HG03432 (cell line): Measurements from ENCODE around the gene B4GAT1.
"Not testable (repeated sequence)": the region's sequence is repeated elsewhere in the genome, so short reads cannot be mapped to it uniquely, and the experiment has no call there.

Experiments
- ATAC-seq: cut with Tn5 transposase; IDR thresholded peaks from one replicate; pipeline ENCODE4 v1.9.1; 2021; ENCODE audit warnings: mild to moderate bottlenecking, moderate library complexity; ENCODE audit not compliant: unreplicated experiment

Gene B4GAT1

GRCh38 chr11:66326261-66327111 is 20.9 kb downstream of the B4GAT1 start:
- ATAC-seq: no peak

- no peak for ATAC-seq
Measured at GRCh38 chr11:66325263-66325671, 22.2 kb downstream of the B4GAT1 start.

- no peak for ATAC-seq
Measured at GRCh38 chr11:66324664-66325063, 22.8 kb downstream of the B4GAT1 start.

- ATAC-seq: no peak
Measured at GRCh38 chr11:66323684-66324083, 23.7 kb downstream of the B4GAT1 start.

GRCh38 chr11:66322732-66323427 is 24.5 kb downstream of the B4GAT1 start:
- no peak for ATAC-seq

GRCh38 chr11:66321606-66322005 is 25.8 kb downstream of the B4GAT1 start:
- no peak for ATAC-seq

GRCh38 chr11:66320748-66321147 is 26.7 kb downstream of the B4GAT1 start:
- ATAC-seq: not testable (repeated sequence)

GRCh38 chr11:66320289-66320688 is 27.1 kb downstream of the B4GAT1 start:
- not testable (repeated sequence) for ATAC-seq

- ATAC-seq: no peak
Measured at GRCh38 chr11:66318600-66318970, 28.8 kb downstream of the B4GAT1 start.

- no peak for ATAC-seq
Measured at GRCh38 chr11:66317723-66318599, 29.5 kb downstream of the B4GAT1 start.

- ATAC-seq: no peak
Measured at GRCh38 chr11:66317322-66317722, 30.1 kb downstream of the B4GAT1 start.

- ATAC-seq: no peak
Measured at GRCh38 chr11:66316849-66317251, 30.6 kb downstream of the B4GAT1 start, which contains the start of gene CD248. Gene CD248 (minus strand): TSS chr11:66317044. CDS start chr11:66317027, 17 bp downstream.

- ATAC-seq: no peak
Measured at GRCh38 chr11:66315921-66316811, 31.3 kb downstream of the B4GAT1 start.

- no peak for ATAC-seq
Measured at GRCh38 chr11:66315498-66315885, 31.9 kb downstream of the B4GAT1 start.

- ATAC-seq: no peak
Measured at GRCh38 chr11:66314561-66315497, 32.6 kb downstream of the B4GAT1 start.

GRCh38 chr11:66314186-66314501 is 33.3 kb downstream of the B4GAT1 start:
- ATAC-seq: no peak

GRCh38 chr11:66313321-66314185 is 33.9 kb downstream of the B4GAT1 start:
- ATAC-seq: no peak
